Medulla oblongata (tissue), 1 donor: Measurements from ENCODE around the gene CDKN3.
A peak's percentile ranks its signal among the peaks of the same experiment; 100 is the strongest.
"Not testable (repeated sequence)": the region's sequence is repeated elsewhere in the genome, so short reads cannot be mapped to it uniquely, and the experiment has no call there.

Experiments used
- DNase-seq: peaks from one replicate; pipeline ENCODE4 v3.0.0-alpha.2; 2015; ENCODE audit errors: extremely low spot score

The CDKN3 gene

GRCh38 chr14:54423991-54424390 lies 27.2 kb downstream of the CDKN3 start:
- DNase-seq = no peak

GRCh38 chr14:54424479-54424901 lies 27.7 kb downstream of the CDKN3 start:
- no peak for DNase-seq

- no peak for DNase-seq
These were observed 28.3 kb downstream of the CDKN3 start for GRCh38 chr14:54425068-54425467.

GRCh38 chr14:54425537-54426274 lies 28.9 kb downstream of the CDKN3 start:
- no peak for DNase-seq

- no peak for DNase-seq
These were observed 31.1 kb downstream of the CDKN3 start for GRCh38 chr14:54427871-54428270.

GRCh38 chr14:54428527-54428926 lies 31.7 kb downstream of the CDKN3 start:
- DNase-seq = no peak

GRCh38 chr14:54435500-54435981 lies 38.7 kb downstream of the CDKN3 start:
- no peak for DNase-seq

- DNase-seq = not testable (repeated sequence)
These were observed 41.1 kb downstream of the CDKN3 start for GRCh38 chr14:54437954-54438353.

GRCh38 chr14:54438703-54439102 lies 41.9 kb downstream of the CDKN3 start:
- DNase-seq = no peak

GRCh38 chr14:54440037-54440436 lies 43.2 kb downstream of the CDKN3 start:
- no peak for DNase-seq

- DNase-seq = peak; percentile 18
These were observed 43.7 kb downstream of the CDKN3 start for GRCh38 chr14:54440476-54440872.

GRCh38 chr14:54440873-54441868 lies 44.4 kb downstream of the CDKN3 start, which contains the start of gene CNIH1:
CNIH1 (minus strand) TSS chr14:54441374; CDS start chr14:54441327, 47 bp downstream.
- DNase-seq = peak; percentile 93

GRCh38 chr14:54442961-54443360 lies 46.2 kb downstream of the CDKN3 start:
- not testable (repeated sequence) for DNase-seq

- no peak for DNase-seq
These were observed 47.2 kb downstream of the CDKN3 start for GRCh38 chr14:54443981-54444380.

GRCh38 chr14:54444681-54445080 lies 47.9 kb downstream of the CDKN3 start:
- DNase-seq = no peak

GRCh38 chr14:54446161-54446693 lies 49.4 kb downstream of the CDKN3 start:
- DNase-seq = no peak

- DNase-seq = no peak
These were observed 50.5 kb downstream of the CDKN3 start for GRCh38 chr14:54447231-54447692.

- peak; percentile 7 for DNase-seq
These were observed 53.7 kb downstream of the CDKN3 start for GRCh38 chr14:54450535-54450934.

GRCh38 chr14:54451121-54451601 lies 54.4 kb downstream of the CDKN3 start:
- DNase-seq = no peak

GRCh38 chr14:54451961-54452360 lies 55.2 kb downstream of the CDKN3 start:
- no peak for DNase-seq

GRCh38 chr14:54453252-54453651 lies 56.4 kb downstream of the CDKN3 start:
- DNase-seq = no peak

- not testable (repeated sequence) for DNase-seq
These were observed 57.2 kb downstream of the CDKN3 start for GRCh38 chr14:54453990-54454389.
